ENCODE measurements around the gene NBEA.

NBEA gene

GRCh38 chr13:35474496-35475211, 532.6 kb downstream of the NBEA start:
- DNase-seq (ENCODE audit: low read depth) = no peak

- no peak for DNase-seq (ENCODE audit: low read depth)
These were observed 533.3 kb downstream of the NBEA start for GRCh38 chr13:35475212-35475959.

GRCh38 chr13:35475960-35476943, 534.2 kb downstream of the NBEA start, which contains the start of gene MAB21L1:
Gene MAB21L1, minus strand, starts transcription at chr13:35476689. Its CDS starts 551 bp downstream, at chr13:35476138.
- DNase-seq (ENCODE audit: low read depth) = no peak

GRCh38 chr13:35477386-35477946, 535.4 kb downstream of the NBEA start:
- DNase-seq (ENCODE audit: low read depth) = no peak

GRCh38 chr13:35478271-35479037, 536.4 kb downstream of the NBEA start:
- no peak for DNase-seq (ENCODE audit: low read depth)

GRCh38 chr13:35479038-35479492, 537.0 kb downstream of the NBEA start:
- no peak for DNase-seq (ENCODE audit: low read depth)

- DNase-seq (ENCODE audit: low read depth) = no peak
These were observed 537.6 kb downstream of the NBEA start for GRCh38 chr13:35479706-35480105.

GRCh38 chr13:35480346-35480745, 538.3 kb downstream of the NBEA start:
- no peak for DNase-seq (ENCODE audit: low read depth)

- no peak for DNase-seq (ENCODE audit: low read depth)
These were observed 539.7 kb downstream of the NBEA start for GRCh38 chr13:35481777-35482176.

- no peak for DNase-seq (ENCODE audit: low read depth)
These were observed 540.5 kb downstream of the NBEA start for GRCh38 chr13:35482527-35482926.

GRCh38 chr13:35483761-35484160, 541.7 kb downstream of the NBEA start:
- no peak for DNase-seq (ENCODE audit: low read depth)

GRCh38 chr13:35484384-35484783, 542.3 kb downstream of the NBEA start:
- DNase-seq (ENCODE audit: low read depth) = no peak

GRCh38 chr13:35485424-35485823, 543.4 kb downstream of the NBEA start:
- DNase-seq (ENCODE audit: low read depth) = no peak

GRCh38 chr13:35489050-35489449, 547.0 kb downstream of the NBEA start:
- DNase-seq (ENCODE audit: low read depth) = no peak

GRCh38 chr13:35496006-35496405, 553.9 kb downstream of the NBEA start:
- DNase-seq (ENCODE audit: low read depth) = no peak

- no peak for DNase-seq (ENCODE audit: low read depth)
These were observed 554.8 kb downstream of the NBEA start for GRCh38 chr13:35496761-35497386.

GRCh38 chr13:35498231-35498630, 556.2 kb downstream of the NBEA start:
- DNase-seq (ENCODE audit: low read depth) = no peak

- DNase-seq (ENCODE audit: low read depth) = no peak
These were observed 557.2 kb downstream of the NBEA start for GRCh38 chr13:35499196-35499662.

- DNase-seq (ENCODE audit: low read depth) = no peak
These were observed 557.6 kb downstream of the NBEA start for GRCh38 chr13:35499676-35500075.

GRCh38 chr13:35500144-35500543, 558.1 kb downstream of the NBEA start:
- DNase-seq (ENCODE audit: low read depth) = no peak

Data from stimulated activated CD8-positive, alpha-beta memory T cell treated with anti-CD3 and anti-CD28 coated beads, Interleukin-15, amount 100 ng/mL, for 24 hours (primary cell).